Glomerular visceral epithelial cell (primary cell): Measurements from ENCODE around the gene BBX.
"Not testable (repeated sequence)": the region's sequence is repeated elsewhere in the genome, so short reads cannot be mapped to it uniquely, and the experiment has no call there.

ENCODE experiments used
- DNase-seq: peaks from one replicate; pipeline ENCODE4 v3.0.0-alpha.2; 2016; ENCODE audit errors: extremely low spot score

Gene BBX

GRCh38 chr3:107683447-107683846, 160.7 kb downstream of the BBX start:
- no peak for DNase-seq

- DNase-seq: no peak
Measured at GRCh38 chr3:107684431-107684925, 161.7 kb downstream of the BBX start.

GRCh38 chr3:107685383-107685782, 162.6 kb downstream of the BBX start:
- DNase-seq: no peak

GRCh38 chr3:107687056-107687581, 164.4 kb downstream of the BBX start:
- no peak for DNase-seq

- DNase-seq: no peak
Measured at GRCh38 chr3:107689355-107689754, 166.6 kb downstream of the BBX start.

GRCh38 chr3:107690522-107691138, 167.9 kb downstream of the BBX start:
- peak; percentile 49 for DNase-seq

GRCh38 chr3:107691984-107692383, 169.2 kb downstream of the BBX start:
- DNase-seq: not testable (repeated sequence)

GRCh38 chr3:107697348-107697747, 174.6 kb downstream of the BBX start:
- DNase-seq: not testable (repeated sequence)

- not testable (repeated sequence) for DNase-seq
Measured at GRCh38 chr3:107697855-107698254, 175.1 kb downstream of the BBX start.

- DNase-seq: peak; percentile 2
Measured at GRCh38 chr3:107699682-107700081, 176.9 kb downstream of the BBX start.

- no peak for DNase-seq
Measured at GRCh38 chr3:107701299-107701698, 178.5 kb downstream of the BBX start.

GRCh38 chr3:107704477-107704876, 181.7 kb downstream of the BBX start:
- peak; percentile 29 for DNase-seq

GRCh38 chr3:107705046-107705445, 182.3 kb downstream of the BBX start:
- no peak for DNase-seq

GRCh38 chr3:107710851-107711250, 188.1 kb downstream of the BBX start:
- peak; percentile 2 for DNase-seq

- DNase-seq: no peak
Measured at GRCh38 chr3:107716734-107717133, 194.0 kb downstream of the BBX start.

- DNase-seq: no peak
Measured at GRCh38 chr3:107718547-107718946, 195.8 kb downstream of the BBX start.

- DNase-seq: no peak
Measured at GRCh38 chr3:107727102-107727501, 204.3 kb downstream of the BBX start.

GRCh38 chr3:107729686-107730085, 206.9 kb downstream of the BBX start:
- no peak for DNase-seq

- no peak for DNase-seq
Measured at GRCh38 chr3:107734317-107734716, 211.6 kb downstream of the BBX start.

GRCh38 chr3:107737914-107738313, 215.2 kb downstream of the BBX start:
- DNase-seq: no peak

GRCh38 chr3:107738486-107739183, 215.9 kb downstream of the BBX start:
- no peak for DNase-seq

- no peak for DNase-seq
Measured at GRCh38 chr3:107739227-107739626, 216.5 kb downstream of the BBX start.
